Neural cell (in vitro differentiated cells): ENCODE measurements around the gene C22orf31. TPM values are rescaled to one million over a fixed set of nuclear protein-coding genes. Genes with fewer than 3 reads are reported as not detected.

Experiments used
- H2AFZ ChIP-seq: fragments of 200-600, 300-800 bp; sonication (generic), shearing (Covaris generic); 2 replicates; pipeline ENCODE4 v1.6.0; 2014; ENCODE audit warnings: low read depth, mild to moderate bottlenecking, antibody characterized with exemption, low read length, moderate library complexity
- H3F3A ChIP-seq: fragments of 200-600 bp; shearing (Covaris generic); 2 replicates; pipeline ENCODE4 v1.6.1; 2016; ENCODE audit warnings: mild to moderate bottlenecking, moderate library complexity, mixed read lengths, antibody characterized with exemption, low read length; ENCODE audit not compliant: insufficient read depth, poor library complexity, severe bottlenecking
- H3K27ac ChIP-seq: fragments of 200-600, 300-800 bp; sonication (generic), shearing (Covaris generic); 2 replicates; pipeline ENCODE4 v1.5.1; 2014; ENCODE audit warnings: mild to moderate bottlenecking, low read length, moderate library complexity
- H3K27me3 ChIP-seq: fragments of 300-800, 200-600 bp; sonication (generic), shearing (Covaris generic); 2 replicates; pipeline ENCODE4 v1.6.0; 2014; ENCODE audit warnings: mild to moderate bottlenecking, low read depth, low read length, moderate library complexity; ENCODE audit not compliant: insufficient read depth
- H3K36me3 ChIP-seq: fragments of 300-800, 200-600 bp; sonication (generic), shearing (Covaris generic); 2 replicates; pipeline ENCODE4 v1.5.1; 2014; ENCODE audit warnings: mild to moderate bottlenecking, antibody characterized with exemption, low read length, moderate library complexity; ENCODE audit not compliant: insufficient read depth
- H3K4me2 ChIP-seq: fragments of 300-800, 200-600 bp; sonication (generic), shearing (Covaris generic); 2 replicates; pipeline ENCODE4 v1.6.0; 2014; ENCODE audit warnings: mild to moderate bottlenecking, low read length
- H3K4me3 ChIP-seq: fragments of 300-800, 200-600 bp; sonication (generic), shearing (Covaris generic); 2 replicates; pipeline ENCODE4 v1.5.1; 2014; ENCODE audit warnings: mild to moderate bottlenecking, low read length, moderate library complexity
- H3K79me2 ChIP-seq: fragments of 200-600 bp; shearing (Covaris generic); replicated peaks from 2 replicates; pipeline ENCODE4 v1.6.0; 2014; ENCODE audit warnings: mild to moderate bottlenecking, low read length, moderate library complexity; ENCODE audit not compliant: insufficient read depth
- H3K9ac ChIP-seq: fragments of 300-800, 200-600 bp; sonication (generic), shearing (Covaris generic); 2 replicates; pipeline ENCODE4 v1.6.1; 2016; ENCODE audit warnings: mild to moderate bottlenecking, low read length, mixed read lengths
- H3K9me2 ChIP-seq: fragments of 200-600 bp; shearing (Covaris generic); 2 replicates; pipeline ENCODE4 v1.6.1; 2016; ENCODE audit warnings: mild to moderate bottlenecking, low read length, mixed read lengths; ENCODE audit not compliant: insufficient read depth
- H3K9me3 ChIP-seq: fragments of 200-600, 300-800 bp; sonication (generic), shearing (Covaris generic); 2 replicates; pipeline ENCODE4 v1.6.1; 2016; ENCODE audit warnings: mild to moderate bottlenecking, mixed run types, low read length, moderate library complexity, mixed read lengths
- H4K20me1 ChIP-seq: fragments of 200-600 bp; shearing (Covaris generic); 2 replicates; pipeline ENCODE4 v1.6.1; 2016; ENCODE audit warnings: mild to moderate bottlenecking, mixed run types; ENCODE audit not compliant: insufficient read depth
- CTCF ChIP-seq: fragments of 450-650 bp; IDR thresholded peaks from 2 replicates; pipeline ENCODE4 v1.5.1; 2014; ENCODE audit warnings: antibody characterized with exemption, mild to moderate bottlenecking, moderate library complexity; ENCODE audit not compliant: poor library complexity, severe bottlenecking
- EP300 ChIP-seq: fragments of 450-650 bp; conservative IDR thresholded peaks from 2 replicates; pipeline ENCODE4 v1.6.1; 2014; ENCODE audit warnings: antibody characterized with exemption, mild to moderate bottlenecking, moderate library complexity; ENCODE audit not compliant: poor library complexity, severe bottlenecking
- EZH2 ChIP-seq: fragments of 200-600, 300-800 bp; shearing (Covaris generic), sonication (generic); IDR thresholded peaks from 2 replicates; pipeline ENCODE4 v1.6.1; 2014; ENCODE audit warnings: antibody characterized with exemption, low read length, borderline replicate concordance, mild to moderate bottlenecking; ENCODE audit not compliant: insufficient read depth, poor library complexity, severe bottlenecking
- MXI1 ChIP-seq: fragments of 450-650 bp; conservative IDR thresholded peaks from 2 replicates; pipeline ENCODE4 v1.6.1; 2014; ENCODE audit warnings: antibody characterized with exemption, mild to moderate bottlenecking; ENCODE audit not compliant: poor library complexity, severe bottlenecking
- POLR2AphosphoS5 ChIP-seq: IDR thresholded peaks from 2 replicates; pipeline ENCODE4 v1.6.1; 2012
- RAD21 ChIP-seq: fragments of 450-650 bp; conservative IDR thresholded peaks from 2 replicates; pipeline ENCODE4 v1.6.1; 2014; ENCODE audit warnings: antibody characterized with exemption, mild to moderate bottlenecking, moderate library complexity
- REST ChIP-seq: IDR thresholded peaks from 2 replicates; pipeline ENCODE4 v1.6.1; 2012; ENCODE audit warnings: borderline replicate concordance
- SMC3 ChIP-seq: fragments of 450-650 bp; conservative IDR thresholded peaks from 2 replicates; pipeline ENCODE4 v1.6.1; 2014; ENCODE audit warnings: antibody characterized with exemption, mild to moderate bottlenecking, moderate library complexity; ENCODE audit not compliant: poor library complexity
- TAF1 ChIP-seq: IDR thresholded peaks from 2 replicates; pipeline ENCODE4 v1.6.1; 2012; ENCODE audit warnings: low read depth
- polyA plus RNA-seq: library from polyadenylated mRNA; depleted of rRNA; stranded (reverse); fragments of >200 nt; gene quantifications from 2 replicates; pipeline ENCODE4 v1.2.3, GENCODE V29; 2014

C22orf31 gene
- polyA plus RNA-seq, 1 donor from 2014 or later, result not detected

GRCh38 chr22:29095459-29095858 lies 33.8 kb upstream of the C22orf31 start:
- H3K9ac ChIP-seq, result no peak overlapping the region
- no peak overlapping the region for H3K4me2 ChIP-seq
- no peaks in the 10 kb centered on the region for H3F3A ChIP-seq
- no peaks in the 10 kb centered on the region for H3K27me3 ChIP-seq
- no peaks in the 10 kb centered on the region for H3K36me3 ChIP-seq
- no peak for TF ChIP-seq EP300
- TF ChIP-seq SMC3, result no peak
- TF ChIP-seq REST, result no peak
- no peak for TF ChIP-seq POLR2AphosphoS5
- TF ChIP-seq MXI1, result no peak
- TF ChIP-seq TAF1, result no peak
- H3K4me3 ChIP-seq, result no peak overlapping the region
- no peaks in the 10 kb centered on the region for H3K79me2 ChIP-seq
- no peak overlapping the region for H2AFZ ChIP-seq
- no peaks in the 10 kb centered on the region for H3K9me3 ChIP-seq
- no peak overlapping the region for H3K27ac ChIP-seq
- no peaks in the 10 kb centered on the region for H3K9me2 ChIP-seq
- no peaks in the 10 kb centered on the region for H4K20me1 ChIP-seq

GRCh38 chr22:29093501-29094300 lies 32.1 kb upstream of the C22orf31 start:
- Histone ChIP-seq H3F3A (no peaks in the 10 kb centered on the region), H2AFZ (no peak overlapping the region), H3K4me2 (no peak overlapping the region), H3K36me3 (no peaks in the 10 kb centered on the region), H3K79me2 (no peaks in the 10 kb centered on the region), H3K9ac (no peak overlapping the region), H4K20me1 (no peaks in the 10 kb centered on the region), H3K9me2 (no peaks in the 10 kb centered on the region), H3K4me3 (no peak overlapping the region), H3K27ac (no peak overlapping the region), H3K27me3 (no peaks in the 10 kb centered on the region), H3K9me3 (no peaks in the 10 kb centered on the region)
- TF ChIP-seq TAF1, result no peak

- Histone ChIP-seq H3F3A (no peaks in the 10 kb centered on the region), H3K36me3 (no peaks in the 10 kb centered on the region), H3K4me2 (no peak overlapping the region), H3K9me2 (no peaks in the 10 kb centered on the region), H3K79me2 (no peaks in the 10 kb centered on the region), H3K9ac (no peak overlapping the region), H4K20me1 (no peaks in the 10 kb centered on the region), H3K9me3 (no peaks in the 10 kb centered on the region), H3K27me3 (no peaks in the 10 kb centered on the region), H3K4me3 (no peak overlapping the region), H2AFZ (no peak overlapping the region), H3K27ac (no peak overlapping the region)
- no peak for TF ChIP-seq POLR2AphosphoS5
- no peak for TF ChIP-seq EP300
- no peak for TF ChIP-seq TAF1
- no peak for TF ChIP-seq CTCF
- no peak for TF ChIP-seq RAD21
- TF ChIP-seq EZH2, result no peak
- TF ChIP-seq REST, result no peak
- TF ChIP-seq SMC3, result no peak
- no peak for TF ChIP-seq MXI1
These were observed 31.4 kb upstream of the C22orf31 start for GRCh38 chr22:29093030-29093429.
